GM19240 (cell line): ENCODE results near the gene KIF26A.
"Not testable (repeated sequence)": the region's sequence is repeated elsewhere in the genome, so short reads cannot be mapped to it uniquely, and the experiment has no call there.

Experiments used
- DNase-seq: peaks from one replicate; pipeline ENCODE4 v3.0.0; 2011; ENCODE audit warnings: low spot score; ENCODE audit not compliant: insufficient read length

The KIF26A gene

GRCh38 chr14:104207142-104208014 is 69.0 kb downstream of the KIF26A start:
- DNase-seq: no peak

GRCh38 chr14:104208015-104208295 is 69.6 kb downstream of the KIF26A start:
- not testable (repeated sequence) for DNase-seq

GRCh38 chr14:104208331-104208730 is 69.9 kb downstream of the KIF26A start:
- DNase-seq: not testable (repeated sequence)

GRCh38 chr14:104209071-104209470 is 70.7 kb downstream of the KIF26A start:
- DNase-seq: not testable (repeated sequence)

- no peak for DNase-seq
These were observed 71.8 kb downstream of the KIF26A start for GRCh38 chr14:104209985-104210816.

- DNase-seq: no peak
These were observed 72.4 kb downstream of the KIF26A start for GRCh38 chr14:104210817-104211195.

- DNase-seq: no peak
These were observed 72.8 kb downstream of the KIF26A start for GRCh38 chr14:104211215-104211614.

- DNase-seq: no peak
These were observed 73.4 kb downstream of the KIF26A start for GRCh38 chr14:104211741-104212140.

GRCh38 chr14:104212206-104213095 is 74.1 kb downstream of the KIF26A start:
- no peak for DNase-seq

- no peak for DNase-seq
These were observed 75.1 kb downstream of the KIF26A start for GRCh38 chr14:104213301-104214034.

- DNase-seq: no peak
These were observed 76.2 kb downstream of the KIF26A start for GRCh38 chr14:104214431-104215218.

- DNase-seq: no peak
These were observed 77.4 kb downstream of the KIF26A start for GRCh38 chr14:104215706-104216334.

- DNase-seq: no peak
These were observed 78.1 kb downstream of the KIF26A start for GRCh38 chr14:104216457-104216856.

GRCh38 chr14:104217486-104218360 is 79.3 kb downstream of the KIF26A start:
- no peak for DNase-seq

- no peak for DNase-seq
These were observed 80.2 kb downstream of the KIF26A start for GRCh38 chr14:104218361-104219180.

GRCh38 chr14:104219731-104220214 is 81.4 kb downstream of the KIF26A start:
- no peak for DNase-seq

GRCh38 chr14:104220215-104221070 is 82.1 kb downstream of the KIF26A start:
- DNase-seq: no peak
